OCI-LY1 (cell line): ENCODE data around the gene FAM217B.

Source experiments
- H2AFZ ChIP-seq: fragments of 200-600 bp; sonication (generic), shearing (Covaris generic); 2 replicates; pipeline ENCODE4 v1.6.0; 2014; ENCODE audit warnings: antibody characterized with exemption, mild to moderate bottlenecking, low read length
- H3F3A ChIP-seq: fragments of 200-600 bp; sonication (generic), shearing (Covaris generic); 2 replicates; pipeline ENCODE4 v1.6.0; 2014; ENCODE audit warnings: mild to moderate bottlenecking, antibody characterized with exemption, low read length, moderate library complexity; ENCODE audit not compliant: insufficient read depth
- H3K27ac ChIP-seq: fragments of 200-600 bp; sonication (generic); 2 replicates; pipeline ENCODE4 v1.5.1; 2014; ENCODE audit warnings: low read length, mixed run types, mild to moderate bottlenecking, low read depth; ENCODE audit not compliant: poor library complexity, severe bottlenecking
- H3K27me3 ChIP-seq: fragments of 200-600 bp; sonication (generic); 2 replicates; pipeline ENCODE4 v1.6.0; 2014; ENCODE audit warnings: antibody characterized with exemption, mild to moderate bottlenecking, low read length, moderate library complexity; ENCODE audit not compliant: insufficient read depth
- H3K36me3 ChIP-seq: fragments of 200-600 bp; sonication (generic); 2 replicates; pipeline ENCODE4 v1.6.1; 2014; ENCODE audit warnings: mild to moderate bottlenecking, antibody characterized with exemption, low read length, moderate library complexity, mixed read lengths; ENCODE audit not compliant: insufficient read depth
- H3K4me1 ChIP-seq: fragments of 200-600 bp; sonication (generic); 2 replicates; pipeline ENCODE4 v1.5.1; 2014; ENCODE audit warnings: mild to moderate bottlenecking, low read length, moderate library complexity; ENCODE audit not compliant: insufficient read depth, severe bottlenecking
- H3K4me2 ChIP-seq: fragments of 200-600 bp; sonication (generic), shearing (Covaris generic); 2 replicates; pipeline ENCODE4 v1.6.1; 2014; ENCODE audit warnings: low read length
- H3K4me3 ChIP-seq: fragments of 200-600 bp; sonication (generic); 2 replicates; pipeline ENCODE4 v1.5.1; 2014; ENCODE audit warnings: low read length, low read depth, mild to moderate bottlenecking, mixed read lengths; ENCODE audit not compliant: poor library complexity, severe bottlenecking
- H3K79me2 ChIP-seq: fragments of 200-600 bp; shearing (Covaris generic); 2 replicates; pipeline ENCODE4 v1.6.1; 2016; ENCODE audit warnings: mixed run types, low read length, mixed read lengths; ENCODE audit not compliant: insufficient read depth
- H3K9ac ChIP-seq: fragments of 200-600 bp; sonication (generic), shearing (Covaris generic); 2 replicates; pipeline ENCODE4 v1.6.1; 2014; ENCODE audit warnings: mild to moderate bottlenecking, low read length, mixed read lengths
- H3K9me2 ChIP-seq: fragments of 200-600 bp; sonication (generic), shearing (Covaris generic); 2 replicates; pipeline ENCODE4 v1.6.1; 2014; ENCODE audit warnings: low read depth, mild to moderate bottlenecking, low read length, mixed read lengths
- H3K9me3 ChIP-seq: fragments of 200-600 bp; shearing (Covaris generic); 2 replicates; pipeline ENCODE4 v1.6.1; 2014; ENCODE audit warnings: low read length, mixed read lengths
- H4K20me1 ChIP-seq: fragments of 200-600 bp; sonication (generic), shearing (Covaris generic); 2 replicates; pipeline ENCODE4 v1.6.0; 2016; ENCODE audit warnings: mild to moderate bottlenecking, low read length; ENCODE audit not compliant: insufficient read depth
- EZH2 ChIP-seq: fragments of 200-600 bp; sonication (generic), shearing (Covaris generic); IDR thresholded peaks from 2 replicates; pipeline ENCODE4 v1.8.0; 2017; ENCODE audit warnings: borderline replicate concordance, mixed run types, mild to moderate bottlenecking, antibody characterized with exemption, low read length, moderate library complexity, mixed read lengths
- TF ChIP-seq, protein P1 (sequence below): fragments of 200-600 bp; sonication (generic), shearing (Covaris generic); IDR thresholded peaks from 2 replicates; pipeline ENCODE4 v1.5.1; 2017; ENCODE audit warnings: mild to moderate bottlenecking, antibody characterized with exemption, low read length, moderate library complexity, mixed read lengths

The FAM217B gene

DNA sequence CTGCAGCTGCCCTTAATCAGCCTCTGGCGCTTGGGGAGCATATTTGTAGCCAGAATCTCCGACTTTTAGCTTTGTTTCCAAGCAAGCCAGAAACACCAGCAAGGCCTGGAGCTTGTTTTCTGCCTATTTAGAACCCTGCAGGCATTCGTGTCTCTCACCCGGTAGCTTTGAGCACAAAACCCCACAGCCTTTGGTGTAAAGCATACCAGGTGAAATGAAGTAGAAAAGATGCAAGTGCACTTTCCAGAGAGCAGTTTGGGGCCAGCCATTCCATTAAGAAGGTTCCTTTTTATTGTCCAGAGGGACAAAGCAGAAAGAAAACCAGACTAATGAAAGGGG, 736 bp downstream of the FAM217B start:
- TF ChIP-seq, protein P1, sequence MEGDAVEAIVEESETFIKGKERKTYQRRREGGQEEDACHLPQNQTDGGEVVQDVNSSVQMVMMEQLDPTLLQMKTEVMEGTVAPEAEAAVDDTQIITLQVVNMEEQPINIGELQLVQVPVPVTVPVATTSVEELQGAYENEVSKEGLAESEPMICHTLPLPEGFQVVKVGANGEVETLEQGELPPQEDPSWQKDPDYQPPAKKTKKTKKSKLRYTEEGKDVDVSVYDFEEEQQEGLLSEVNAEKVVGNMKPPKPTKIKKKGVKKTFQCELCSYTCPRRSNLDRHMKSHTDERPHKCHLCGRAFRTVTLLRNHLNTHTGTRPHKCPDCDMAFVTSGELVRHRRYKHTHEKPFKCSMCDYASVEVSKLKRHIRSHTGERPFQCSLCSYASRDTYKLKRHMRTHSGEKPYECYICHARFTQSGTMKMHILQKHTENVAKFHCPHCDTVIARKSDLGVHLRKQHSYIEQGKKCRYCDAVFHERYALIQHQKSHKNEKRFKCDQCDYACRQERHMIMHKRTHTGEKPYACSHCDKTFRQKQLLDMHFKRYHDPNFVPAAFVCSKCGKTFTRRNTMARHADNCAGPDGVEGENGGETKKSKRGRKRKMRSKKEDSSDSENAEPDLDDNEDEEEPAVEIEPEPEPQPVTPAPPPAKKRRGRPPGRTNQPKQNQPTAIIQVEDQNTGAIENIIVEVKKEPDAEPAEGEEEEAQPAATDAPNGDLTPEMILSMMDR: no peak
- no peak for TF ChIP-seq EZH2
- H3K79me2 ChIP-seq: no peaks in the 10 kb centered on the region
- peak overlapping the region; percentile 97 for H3K9ac ChIP-seq
- peak overlapping the region; percentile 77 for H3K4me2 ChIP-seq
- peak overlapping the region; percentile 92 for H3K4me3 ChIP-seq
- no peaks in the 10 kb centered on the region for H3K9me3 ChIP-seq
- peak overlapping the region; percentile 74 for H3K27ac ChIP-seq
- H2AFZ ChIP-seq: peak overlapping the region; percentile 62
- no peaks in the 10 kb centered on the region for H3F3A ChIP-seq
- no peaks in the 10 kb centered on the region for H4K20me1 ChIP-seq
- no peaks in the 10 kb centered on the region for H3K9me2 ChIP-seq
- peaks cover 27% of the 10 kb centered on the region for H3K36me3 ChIP-seq
- H3K4me1 ChIP-seq: peaks cover 35% of the 10 kb centered on the region
- H3K27me3 ChIP-seq: no peaks in the 10 kb centered on the region

DNA sequence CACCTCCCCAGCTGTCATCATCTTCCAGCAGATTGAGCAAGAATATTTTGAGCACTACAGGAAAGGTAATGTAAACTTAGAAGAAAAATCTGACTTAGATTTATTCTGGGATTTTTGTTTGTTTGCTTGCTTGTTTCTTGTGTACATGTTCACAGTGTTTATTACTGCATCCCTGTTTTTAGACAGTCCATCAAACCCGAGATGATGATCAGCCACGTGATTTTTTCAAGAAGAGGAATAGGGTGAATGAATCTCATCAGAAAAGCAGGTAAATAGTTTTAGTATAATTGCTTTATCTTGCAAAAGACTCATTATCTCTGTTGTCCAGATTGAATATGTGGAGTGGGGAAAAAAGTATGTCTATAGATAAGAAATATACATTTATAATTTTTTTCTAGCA, 2.1 kb downstream of the FAM217B start:
- TF ChIP-seq, protein P1: no peak
- TF ChIP-seq EZH2: no peak
- Histone ChIP-seq H3K9me3 (no peaks in the 10 kb centered on the region), H3K27ac (no peak overlapping the region), H3K27me3 (no peaks in the 10 kb centered on the region), H3K36me3 (peaks cover 27% of the 10 kb centered on the region), H4K20me1 (no peaks in the 10 kb centered on the region), H3F3A (no peaks in the 10 kb centered on the region), H3K4me3 (no peak overlapping the region), H3K4me2 (no peak overlapping the region), H3K9me2 (no peaks in the 10 kb centered on the region), H3K4me1 (peaks cover 34% of the 10 kb centered on the region), H3K9ac (no peak overlapping the region), H2AFZ (no peak overlapping the region), H3K79me2 (no peaks in the 10 kb centered on the region)

DNA sequence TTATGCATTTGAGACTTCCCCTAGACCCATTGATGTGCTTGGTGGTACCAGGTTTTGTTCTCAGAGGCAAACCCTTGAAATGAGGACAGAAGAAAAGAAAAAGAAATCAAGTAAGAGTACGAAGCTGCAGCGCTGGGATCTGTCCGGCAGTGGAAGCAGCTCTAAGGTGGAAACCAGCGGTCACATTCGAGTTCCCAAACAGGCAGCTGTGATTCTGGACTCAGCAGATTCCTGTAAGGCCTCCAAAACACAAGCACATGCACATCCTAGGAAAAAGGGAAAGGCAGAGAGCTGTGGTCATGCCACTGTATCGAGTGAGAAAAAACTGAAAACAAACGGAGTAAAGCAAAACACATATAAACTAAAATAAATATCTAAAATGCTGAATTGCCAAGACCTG, 4.5 kb downstream of the FAM217B start:
- Histone ChIP-seq H3K79me2 (no peaks in the 10 kb centered on the region), H3K36me3 (peaks cover 27% of the 10 kb centered on the region), H3F3A (no peaks in the 10 kb centered on the region), H3K9me3 (no peaks in the 10 kb centered on the region), H3K4me1 (peaks cover 26% of the 10 kb centered on the region), H3K4me3 (no peak overlapping the region), H3K27me3 (no peaks in the 10 kb centered on the region), H4K20me1 (no peaks in the 10 kb centered on the region), H2AFZ (no peak overlapping the region), H3K4me2 (no peak overlapping the region), H3K9me2 (no peaks in the 10 kb centered on the region), H3K9ac (no peak overlapping the region), H3K27ac (no peak overlapping the region)
- TF ChIP-seq EZH2: no peak
- TF ChIP-seq, protein P1: no peak
